Gastrocnemius medialis (tissue), 4 donors: ENCODE data around the gene MYCT1. TPM values are rescaled to one million over a fixed set of nuclear protein-coding genes. Genes with fewer than 3 reads are reported as not detected.

Source experiments
- ATAC-seq, 2 donors: fragments of 150-250 bp; one replicate each; pipeline ENCODE4 v1.9.1; 2016
- DNase-seq, 2 donors: peaks; one replicate each; pipeline ENCODE4 v3.0.0-alpha.2; 2019
- H3K27ac ChIP-seq, 4 donors: fragments of 200-600 bp; sonication (generic); 1 replicate in 1 of 4; 2 replicates in 3 of 4; pipeline ENCODE4 v1.5.1; 2016 to 2018; ENCODE audit warnings: mild to moderate bottlenecking in 2 of 4, moderate library complexity in 1 of 4
- H3K27me3 ChIP-seq, 3 donors: fragments of 200-600 bp; sonication (generic) in 2 of 3; 1 replicate in 1 of 3; 2 replicates in 2 of 3; pipeline versions ENCODE4 v1.5.1 to v1.6.0; 2016 to 2019; ENCODE audit warnings: mild to moderate bottlenecking in 1 of 3, moderate library complexity in 1 of 3
- H3K36me3 ChIP-seq, 2 donors: fragments of 200-600 bp; sonication (generic) in 1 of 2; one replicate each; pipeline ENCODE4 v1.5.1; 2017 to 2018
- H3K4me1 ChIP-seq, 2 donors: fragments of 200-600 bp; sonication (generic) in 1 of 2; one replicate each; pipeline ENCODE4 v1.5.1; 2016 to 2017; ENCODE audit warnings: mild to moderate bottlenecking in 2 of 2
- H3K4me3 ChIP-seq, 4 donors: fragments of 200-600 bp; sonication (generic) in 3 of 4; 1 replicate in 1 of 4; 2 replicates in 3 of 4; pipeline ENCODE4 v1.5.1; 2016 to 2019; ENCODE audit warnings: mild to moderate bottlenecking in 2 of 4
- H3K9me3 ChIP-seq, 3 donors: fragments of 200-600 bp; sonication (generic) in 2 of 3; 1 replicate in 1 of 3; 2 replicates in 2 of 3; pipeline ENCODE4 v1.5.1; 2016 to 2019
- CTCF ChIP-seq, 5 experiments: fragments of 450-650 bp in 3 of 5; fragments of 200-600 bp in 2 of 5; sonication (generic) in 2 of 5; IDR thresholded peaks in 4 of 5; conservative IDR thresholded peaks in 1 of 5; 1 replicate in 4 of 5; 2 replicates in 1 of 5; pipeline ENCODE4 v1.5.1; 2016 to 2019; ENCODE audit warnings: antibody characterized with exemption in 5 of 5, mild to moderate bottlenecking in 3 of 5, moderate library complexity in 3 of 5
- POLR2A ChIP-seq, 2 donors: fragments of 450-650 bp; IDR thresholded peaks; one replicate each; pipeline ENCODE4 v1.6.1; 2017; ENCODE audit warnings: antibody characterized with exemption in 2 of 2, mild to moderate bottlenecking in 2 of 2, moderate library complexity in 2 of 2
- in situ Hi-C, 4 donors: fragments of 200-750 bp; cut with MboI; loops; one replicate each; pipeline versions ENCODE4 v1.15.0 to v1.8.0; 2017; ENCODE audit warnings: low sequenced_read_pairs in 4 of 4
- intact Hi-C: fragments of 100-400 bp; cut with DNase I; formaldehyde crosslinking; loops from one replicate; pipeline ENCODE4 v1.15.1; 2023; ENCODE audit warnings: low total_unique reads
- total RNA-seq, 4 donors: library from RNA; depleted of rRNA; stranded (reverse); fragments of >200 nt; gene quantifications; one replicate each; pipeline versions ENCODE4 v1.1.0 to v1.2.3, GENCODE V29; 2016

MYCT1 gene
- total RNA-seq, 4 donors from 2014 or later = 5.4 to 13.7 (median 9.3) TPM

GRCh38 chr6:152720974-152721373 lies 23.3 kb downstream of the MYCT1 start:
- no peaks in the 10 kb centered on the region for H3K36me3 ChIP-seq
- no peaks in the 10 kb centered on the region for H3K4me1 ChIP-seq
- no peaks in the 10 kb centered on the region for H3K9me3 ChIP-seq
- intact Hi-C loops (no loop called here), in situ Hi-C loops (no loop called here)
- H3K4me3 ChIP-seq = no peak overlapping the region
- H3K27ac ChIP-seq = no peak overlapping the region
- no peak for ATAC-seq
- no peak for DNase-seq
- H3K27me3 ChIP-seq = no peaks in the 10 kb centered on the region
- no peak for TF ChIP-seq POLR2A (IDR thresholded peaks at IDR 0.05)
- no peak for TF ChIP-seq CTCF (IDR thresholded peaks at IDR 0.05 in 4 of 5, conservative IDR thresholded peaks at IDR 0.05 in 1 of 5)

GRCh38 chr6:152721956-152722355 lies 24.3 kb downstream of the MYCT1 start:
- Histone ChIP-seq H3K9me3 (no peaks in the 10 kb centered on the region), H3K4me3 (no peak overlapping the region), H3K4me1 (no peaks in the 10 kb centered on the region), H3K27me3 (no peaks in the 10 kb centered on the region), H3K27ac (no peak overlapping the region), H3K36me3 (no peaks in the 10 kb centered on the region)
- no peak for TF ChIP-seq CTCF (IDR thresholded peaks at IDR 0.05 in 4 of 5, conservative IDR thresholded peaks at IDR 0.05 in 1 of 5)
- no peak for TF ChIP-seq POLR2A (IDR thresholded peaks at IDR 0.05)
- intact Hi-C loops = no loop called here
- ATAC-seq = no peak
- no peak for DNase-seq
- in situ Hi-C loops = no loop called here

GRCh38 chr6:152723398-152723797 lies 25.7 kb downstream of the MYCT1 start:
- in situ Hi-C loops = no loop called here
- no peak for DNase-seq
- Histone ChIP-seq H3K4me1 (no peaks in the 10 kb centered on the region), H3K27me3 (no peaks in the 10 kb centered on the region), H3K27ac (no peak overlapping the region), H3K36me3 (no peaks in the 10 kb centered on the region), H3K9me3 (no peaks in the 10 kb centered on the region), H3K4me3 (no peak overlapping the region)
- TF ChIP-seq CTCF (IDR thresholded peaks at IDR 0.05 in 4 of 5, conservative IDR thresholded peaks at IDR 0.05 in 1 of 5) (no peak), POLR2A (IDR thresholded peaks at IDR 0.05) (no peak)
- intact Hi-C loops = no loop called here
- no peak for ATAC-seq

- Histone ChIP-seq H3K27me3 (no peaks in the 10 kb centered on the region), H3K4me3 (no peak overlapping the region), H3K4me1 (no peaks in the 10 kb centered on the region), H3K9me3 (no peaks in the 10 kb centered on the region), H3K27ac (no peak overlapping the region), H3K36me3 (no peaks in the 10 kb centered on the region)
- intact Hi-C loops (no loop called here), in situ Hi-C loops (no loop called here)
- TF ChIP-seq POLR2A (IDR thresholded peaks at IDR 0.05) = no peak
- TF ChIP-seq CTCF (IDR thresholded peaks at IDR 0.05 in 4 of 5, conservative IDR thresholded peaks at IDR 0.05 in 1 of 5) = no peak
- ATAC-seq (no peak), DNase-seq (no peak)
Measured at GRCh38 chr6:152726313-152726712, 28.6 kb downstream of the MYCT1 start.

- no peaks in the 10 kb centered on the region for H3K9me3 ChIP-seq
- H3K4me3 ChIP-seq = no peak overlapping the region
- TF ChIP-seq POLR2A (IDR thresholded peaks at IDR 0.05) (no peak), CTCF (IDR thresholded peaks at IDR 0.05 in 4 of 5, conservative IDR thresholded peaks at IDR 0.05 in 1 of 5) (no peak)
- in situ Hi-C loops = no loop called here
- no peak for DNase-seq
- no peak for ATAC-seq
- intact Hi-C loops = no loop called here
- no peaks in the 10 kb centered on the region for H3K27me3 ChIP-seq
- no peaks in the 10 kb centered on the region for H3K4me1 ChIP-seq
- H3K36me3 ChIP-seq = no peaks in the 10 kb centered on the region
- no peak overlapping the region for H3K27ac ChIP-seq
Measured at GRCh38 chr6:152727507-152727906, 29.8 kb downstream of the MYCT1 start.
